Omental fat pad (tissue), 4 donors: ENCODE data around the gene FAM184B. TPM values are rescaled to one million over a fixed set of nuclear protein-coding genes. Genes with fewer than 3 reads are reported as not detected.

Experiments used
- ATAC-seq: fragments of 150-250 bp; one replicate; pipeline ENCODE4 v1.9.1; 2016; ENCODE audit warnings: mild to moderate bottlenecking, moderate library complexity; ENCODE audit not compliant: low FRiP score
- DNase-seq: peaks from one replicate; pipeline ENCODE4 v3.0.0-alpha.2; 2019; ENCODE audit warnings: low spot score
- total RNA-seq, 4 donors: library from RNA; depleted of rRNA; stranded (reverse); fragments of >200 nt; gene quantifications; one replicate each; pipeline ENCODE4 v1.1.0, GENCODE V29; 2016
- TF ChIP-seq, protein P1 (sequence below), 3 donors: fragments of 450-650 bp; IDR thresholded peaks; one replicate each; pipeline ENCODE4 v1.5.1; 2016 to 2017; ENCODE audit warnings: antibody characterized with exemption in 3 of 3, mild to moderate bottlenecking in 3 of 3, moderate library complexity in 2 of 3

FAM184B gene
- total RNA-seq, 4 donors from 2014 or later, result not detected

DNA sequence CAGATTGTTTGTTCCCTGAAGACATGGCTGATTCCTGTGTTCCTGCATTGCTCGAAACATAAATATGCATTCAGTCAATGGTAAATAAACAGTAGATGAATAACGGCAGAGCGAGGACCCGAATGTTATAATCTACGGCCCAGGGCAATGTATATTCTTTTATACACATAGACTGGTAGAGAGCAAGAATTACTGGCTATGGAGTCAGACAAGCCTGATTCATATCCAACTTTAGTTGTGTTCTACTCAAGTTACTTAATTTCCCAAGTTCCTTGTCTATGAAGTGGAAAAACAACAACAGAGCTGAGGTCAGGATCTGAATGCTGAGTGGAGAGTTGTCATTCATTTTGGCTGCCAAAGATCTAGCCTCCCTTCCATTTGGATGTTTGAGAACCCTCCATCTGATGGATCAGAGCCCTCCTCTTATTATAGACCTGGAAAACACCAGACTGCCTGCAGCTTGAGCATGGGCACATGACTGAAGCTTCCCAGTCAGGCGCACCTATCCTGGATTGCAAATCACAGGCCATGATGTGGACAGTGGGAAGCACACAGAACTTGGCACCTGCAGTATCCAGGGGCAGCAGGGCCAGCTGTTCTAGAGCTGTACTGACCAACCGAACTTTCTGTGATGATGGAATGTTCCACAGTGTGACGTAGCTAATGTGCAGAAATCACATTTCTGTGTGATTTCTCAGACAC, 80.1 kb downstream of the FAM184B start:
- DNase-seq (no peak), ATAC-seq (no peak)
- TF ChIP-seq, protein P1, sequence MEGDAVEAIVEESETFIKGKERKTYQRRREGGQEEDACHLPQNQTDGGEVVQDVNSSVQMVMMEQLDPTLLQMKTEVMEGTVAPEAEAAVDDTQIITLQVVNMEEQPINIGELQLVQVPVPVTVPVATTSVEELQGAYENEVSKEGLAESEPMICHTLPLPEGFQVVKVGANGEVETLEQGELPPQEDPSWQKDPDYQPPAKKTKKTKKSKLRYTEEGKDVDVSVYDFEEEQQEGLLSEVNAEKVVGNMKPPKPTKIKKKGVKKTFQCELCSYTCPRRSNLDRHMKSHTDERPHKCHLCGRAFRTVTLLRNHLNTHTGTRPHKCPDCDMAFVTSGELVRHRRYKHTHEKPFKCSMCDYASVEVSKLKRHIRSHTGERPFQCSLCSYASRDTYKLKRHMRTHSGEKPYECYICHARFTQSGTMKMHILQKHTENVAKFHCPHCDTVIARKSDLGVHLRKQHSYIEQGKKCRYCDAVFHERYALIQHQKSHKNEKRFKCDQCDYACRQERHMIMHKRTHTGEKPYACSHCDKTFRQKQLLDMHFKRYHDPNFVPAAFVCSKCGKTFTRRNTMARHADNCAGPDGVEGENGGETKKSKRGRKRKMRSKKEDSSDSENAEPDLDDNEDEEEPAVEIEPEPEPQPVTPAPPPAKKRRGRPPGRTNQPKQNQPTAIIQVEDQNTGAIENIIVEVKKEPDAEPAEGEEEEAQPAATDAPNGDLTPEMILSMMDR (IDR thresholded peaks at IDR 0.05), result no peak

DNA sequence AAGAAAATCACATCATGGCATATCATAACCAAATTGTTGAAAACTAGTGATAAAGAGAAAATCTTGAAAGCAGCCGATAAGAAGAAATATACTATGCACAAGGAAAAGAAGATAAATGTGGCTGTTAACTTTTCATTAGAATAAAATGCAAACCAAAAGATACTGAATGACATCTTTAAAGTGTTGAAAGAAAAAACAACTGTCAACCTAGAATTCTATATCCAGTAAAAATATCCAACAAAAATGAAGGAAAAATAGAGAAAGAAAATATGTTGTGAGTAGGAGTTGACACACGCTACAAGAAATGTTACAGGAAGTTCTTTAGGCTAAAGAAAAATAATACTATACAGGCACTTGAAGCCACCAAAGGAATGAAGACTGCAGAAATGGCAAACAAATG, 82.0 kb downstream of the FAM184B start:
- DNase-seq (no peak), ATAC-seq (no peak)
- TF ChIP-seq, protein P1 (IDR thresholded peaks at IDR 0.05), result no peak

DNA sequence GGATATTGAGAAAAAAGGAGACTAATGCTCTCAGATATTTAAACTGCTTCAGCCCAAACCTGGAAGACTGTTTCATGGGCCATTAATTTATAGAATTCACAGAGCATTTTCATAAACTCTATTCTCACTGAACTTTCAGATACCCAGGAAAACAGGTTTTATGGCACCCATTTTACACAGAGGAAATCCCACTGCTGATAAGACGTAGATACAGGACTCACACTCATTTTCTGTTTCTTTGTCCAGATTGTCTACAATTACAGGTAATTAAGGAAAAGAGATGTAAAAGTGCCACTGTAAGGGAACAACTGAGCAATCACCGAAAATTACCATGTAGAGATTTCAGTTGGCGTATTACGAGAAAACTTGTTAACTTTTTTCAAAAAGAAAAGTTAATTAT, 83.3 kb downstream of the FAM184B start:
- ATAC-seq (no peak), DNase-seq (no peak)
- TF ChIP-seq, protein P1 (IDR thresholded peaks at IDR 0.05), result no peak

DNA sequence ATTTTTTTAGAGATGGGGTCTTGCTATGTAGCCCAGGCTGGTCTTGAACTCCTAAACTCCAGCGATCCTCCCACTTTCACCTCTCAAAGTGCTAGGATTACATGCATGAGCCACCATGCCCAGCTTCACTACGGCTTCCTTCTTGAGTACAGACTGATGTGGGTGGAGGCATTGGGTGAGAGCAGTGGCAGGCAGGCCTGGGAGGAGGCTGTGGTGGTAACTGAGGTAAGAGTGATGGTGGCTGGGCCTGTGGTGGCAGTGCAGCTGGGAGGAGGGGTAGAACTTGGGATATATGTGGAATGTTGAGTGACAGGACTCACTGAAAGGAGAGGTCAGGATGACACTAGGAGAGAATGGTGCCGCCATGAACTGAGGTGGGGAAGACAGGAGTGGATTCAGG, 86.1 kb downstream of the FAM184B start:
- no peak for DNase-seq
- TF ChIP-seq, protein P1 (IDR thresholded peaks at IDR 0.05), result no peak
- ATAC-seq, result no peak

DNA sequence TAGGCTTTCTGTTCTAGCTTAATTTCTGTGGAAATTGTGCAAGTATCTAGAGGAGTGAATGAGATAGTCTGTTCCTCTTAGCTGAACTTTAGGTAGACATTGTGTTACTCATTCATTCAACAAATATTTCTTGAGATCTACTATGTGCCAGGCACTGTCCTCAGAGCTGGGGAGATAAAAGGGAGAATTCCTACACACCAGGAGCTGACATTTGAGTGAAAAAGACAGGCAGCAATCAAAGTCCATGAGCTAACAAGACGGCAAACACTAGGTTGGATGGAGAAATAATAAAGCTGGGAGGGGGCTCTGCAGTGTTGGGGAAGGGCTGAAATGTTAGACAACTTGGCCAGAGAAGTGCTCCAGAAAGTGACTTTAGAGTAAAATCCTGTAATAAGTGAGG, 86.9 kb downstream of the FAM184B start:
- DNase-seq (no peak), ATAC-seq (no peak)
- TF ChIP-seq, protein P1 (IDR thresholded peaks at IDR 0.05), result no peak

DNA sequence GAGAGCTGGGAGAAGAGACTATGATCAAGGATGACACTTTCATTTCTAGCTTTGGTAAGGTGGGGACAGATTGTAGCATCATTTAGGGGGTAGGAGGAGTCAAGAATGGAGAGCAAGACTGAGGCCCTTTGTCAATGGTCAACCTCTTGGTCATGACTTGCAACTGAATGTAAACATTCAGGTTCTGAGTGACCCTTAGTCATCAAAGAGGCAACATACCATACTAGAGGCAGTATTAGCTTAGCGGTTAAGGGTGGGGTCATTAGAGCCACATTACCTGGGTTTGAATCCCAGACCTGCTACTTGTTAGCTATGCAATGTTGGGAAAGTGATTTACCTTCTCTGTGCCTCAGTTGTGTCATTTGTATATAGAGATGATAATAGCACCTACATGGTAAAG, 90.5 kb downstream of the FAM184B start:
- no peak for ATAC-seq
- no peak for DNase-seq
- TF ChIP-seq, protein P1 (IDR thresholded peaks at IDR 0.05), result no peak

DNA sequence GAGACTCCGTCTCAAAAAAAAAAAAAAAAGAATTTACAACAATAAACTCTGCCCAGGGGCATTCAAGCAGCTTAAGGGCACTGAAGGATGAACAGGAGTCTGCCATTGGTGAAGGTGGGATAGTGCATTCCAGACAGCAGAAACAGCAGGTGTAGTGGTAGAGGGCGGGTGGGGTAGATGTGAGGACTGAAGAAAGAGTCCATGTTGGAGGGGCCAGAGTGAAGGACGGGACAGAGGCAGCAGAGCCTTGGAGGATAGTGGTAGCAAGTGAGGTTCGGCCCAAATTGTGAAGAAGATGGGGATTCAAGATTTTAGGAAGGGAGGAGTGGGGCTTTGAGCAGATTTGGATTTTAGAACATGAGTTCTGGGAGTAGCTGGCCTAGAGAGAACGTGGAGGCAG, 91.3 kb downstream of the FAM184B start:
- DNase-seq, result no peak
- ATAC-seq, result no peak
- TF ChIP-seq, protein P1 (IDR thresholded peaks at IDR 0.05), result no peak
